ENCODE data around the gene DEAF1.

Gene DEAF1

DNA sequence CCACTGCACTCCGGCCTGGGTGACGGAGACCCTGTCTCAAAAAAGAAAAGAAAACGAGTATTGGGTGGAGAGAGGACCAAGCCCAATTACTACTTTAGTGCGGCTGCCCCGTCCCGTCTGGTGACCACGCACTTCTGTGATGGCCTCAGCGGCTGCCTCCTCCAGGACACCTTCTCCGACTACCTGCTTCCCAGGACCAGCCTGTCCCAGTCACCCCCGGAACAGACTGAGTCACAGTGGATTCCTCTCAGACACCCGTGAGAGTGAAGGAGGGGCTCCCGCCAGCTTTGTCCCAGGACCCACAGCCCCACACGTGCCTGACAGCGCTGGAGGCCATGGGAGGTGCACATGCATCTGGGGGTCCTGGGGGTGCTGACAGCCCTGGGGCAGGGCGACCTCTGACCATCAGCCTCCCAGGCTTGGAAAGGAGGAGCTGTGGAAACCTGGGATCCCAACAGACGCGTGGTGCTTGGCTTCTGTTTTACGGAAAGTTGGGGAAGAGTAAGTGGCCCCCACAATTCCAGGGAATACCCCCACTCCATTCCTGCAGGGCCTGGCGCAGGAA, 53.1 kb downstream of the DEAF1 start:
- no peak for FAIRE-seq

DNA sequence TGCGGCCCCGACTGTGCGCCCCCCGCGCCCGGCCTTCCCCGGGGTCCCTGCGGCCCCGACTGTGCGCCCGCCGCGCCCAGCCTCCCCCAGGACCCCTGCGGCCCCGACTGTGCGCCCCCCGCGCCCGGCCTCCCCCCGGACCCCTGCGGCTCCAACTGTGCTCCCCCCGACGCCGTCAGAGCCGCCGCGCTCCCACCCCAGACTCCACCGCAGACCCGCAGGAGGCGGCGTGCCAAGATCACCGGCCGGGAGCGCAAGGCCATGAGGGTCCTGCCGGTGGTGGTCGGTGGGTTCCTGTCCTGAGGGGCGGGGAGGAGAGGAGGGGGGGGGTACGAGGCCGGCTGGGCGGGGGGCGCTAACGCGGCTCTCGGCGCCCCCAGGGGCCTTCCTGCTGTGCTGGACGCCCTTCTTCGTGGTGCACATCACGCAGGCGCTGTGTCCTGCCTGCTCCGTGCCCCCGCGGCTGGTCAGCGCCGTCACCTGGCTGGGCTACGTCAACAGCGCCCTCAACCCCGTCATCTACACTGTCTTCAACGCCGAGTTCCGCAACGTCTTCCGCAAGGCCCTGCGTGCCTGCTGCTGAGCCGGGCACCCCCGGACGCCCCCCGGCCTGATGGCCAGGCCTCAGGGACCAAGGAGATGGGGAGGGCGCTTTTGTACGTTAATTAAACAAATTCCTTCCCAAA, 54.9 kb downstream of the DEAF1 start:
- no peak for FAIRE-seq

DNA sequence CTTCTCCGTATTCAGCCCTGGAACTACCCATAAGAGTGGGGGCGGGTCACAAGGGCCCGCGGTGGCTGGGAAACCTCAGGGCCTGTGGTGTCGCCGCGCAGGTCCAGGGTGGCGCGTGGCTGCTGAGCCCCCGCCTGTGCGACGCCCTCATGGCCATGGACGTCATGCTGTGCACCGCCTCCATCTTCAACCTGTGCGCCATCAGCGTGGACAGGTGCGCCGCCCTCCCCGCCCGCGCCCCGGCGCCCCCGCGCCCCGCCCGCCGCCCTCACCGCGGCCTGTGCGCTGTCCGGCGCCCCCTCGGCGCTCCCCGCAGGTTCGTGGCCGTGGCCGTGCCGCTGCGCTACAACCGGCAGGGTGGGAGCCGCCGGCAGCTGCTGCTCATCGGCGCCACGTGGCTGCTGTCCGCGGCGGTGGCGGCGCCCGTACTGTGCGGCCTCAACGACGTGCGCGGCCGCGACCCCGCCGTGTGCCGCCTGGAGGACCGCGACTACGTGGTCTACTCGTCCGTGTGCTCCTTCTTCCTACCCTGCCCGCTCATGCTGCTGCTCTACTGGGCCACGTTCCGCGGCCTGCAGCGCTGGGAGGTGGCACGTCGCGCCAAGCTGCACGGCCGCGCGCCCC, 55.6 kb downstream of the DEAF1 start:
- FAIRE-seq: no peak

DNA sequence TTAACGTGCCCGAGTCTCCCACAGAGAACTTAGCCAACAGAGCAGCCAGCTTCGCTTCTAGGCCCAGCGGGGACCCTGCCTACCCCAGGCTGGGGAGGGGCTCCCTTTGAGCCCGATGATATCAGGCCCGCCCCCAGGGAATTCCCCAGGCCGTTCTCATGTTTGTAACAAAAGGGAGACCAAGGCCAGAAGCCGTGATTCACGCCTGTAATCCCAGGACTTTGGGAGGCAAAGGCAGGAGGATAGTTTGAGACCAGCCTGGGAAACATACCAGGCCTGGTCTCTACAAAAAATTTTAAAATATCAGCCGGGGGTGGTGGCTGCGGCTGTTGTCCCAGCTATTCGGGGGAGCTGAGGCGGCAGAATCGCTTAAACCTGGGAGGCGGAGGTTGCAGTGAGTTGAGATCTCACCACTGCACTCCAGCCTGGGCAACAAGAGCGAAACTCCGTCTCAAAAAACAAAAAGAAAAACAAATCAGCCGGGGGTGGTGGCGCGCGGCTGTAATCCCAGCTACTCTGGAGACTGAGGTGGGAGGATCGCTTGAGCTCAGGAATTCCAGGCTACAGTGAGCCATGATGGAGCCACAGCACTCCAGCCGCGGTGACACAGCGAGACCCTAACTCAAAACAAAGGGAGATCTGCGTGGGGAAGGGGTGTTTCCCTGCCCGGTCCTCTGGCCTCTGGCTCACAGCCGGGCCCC, 56.2 kb downstream of the DEAF1 start:
- FAIRE-seq: no peak

DNA sequence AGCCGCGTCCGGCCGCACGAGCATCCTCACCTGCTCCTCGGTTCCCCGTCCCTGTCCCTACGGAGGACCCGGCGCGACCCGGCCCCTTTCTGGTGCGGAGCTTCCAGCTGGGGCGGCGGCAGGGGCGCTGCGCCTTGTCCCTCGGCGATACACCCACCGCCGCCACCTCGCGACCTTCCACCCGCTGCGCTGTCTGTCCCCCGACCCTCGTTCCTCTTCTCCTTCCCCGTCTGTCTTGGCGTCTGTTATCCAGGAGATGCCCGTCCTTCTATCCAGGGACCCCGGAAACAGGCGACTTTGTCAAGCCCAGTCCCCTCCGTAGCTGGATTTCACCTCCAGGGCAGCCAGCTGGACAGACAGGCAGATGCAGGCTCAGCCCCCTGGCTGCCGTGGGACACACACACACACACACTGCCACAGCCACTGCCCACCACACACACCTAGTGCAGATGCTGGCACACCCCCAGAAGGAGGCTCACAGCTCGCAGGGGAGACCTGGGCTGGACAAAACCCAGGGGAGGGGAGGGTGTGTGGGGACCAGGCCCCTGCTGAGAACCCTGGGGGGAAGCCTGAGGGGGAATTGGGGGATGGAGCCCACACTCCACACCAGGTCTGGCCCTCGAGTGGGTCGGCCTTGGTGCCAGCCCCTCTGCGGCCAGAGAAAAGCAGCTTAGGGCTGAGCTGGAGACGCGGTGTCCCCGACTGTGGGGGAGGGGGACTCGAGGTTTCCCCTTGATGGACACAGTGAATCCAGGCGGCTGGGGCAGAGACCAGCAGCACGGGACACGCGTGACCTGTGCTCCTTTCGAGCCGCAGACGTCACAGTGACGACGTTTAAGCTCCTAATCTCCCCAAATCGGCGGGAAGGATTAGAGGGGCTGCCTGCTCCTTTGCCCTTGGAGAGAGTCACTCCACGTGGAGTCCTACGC, 57.2 kb downstream of the DEAF1 start:
- FAIRE-seq: no peak

DNA sequence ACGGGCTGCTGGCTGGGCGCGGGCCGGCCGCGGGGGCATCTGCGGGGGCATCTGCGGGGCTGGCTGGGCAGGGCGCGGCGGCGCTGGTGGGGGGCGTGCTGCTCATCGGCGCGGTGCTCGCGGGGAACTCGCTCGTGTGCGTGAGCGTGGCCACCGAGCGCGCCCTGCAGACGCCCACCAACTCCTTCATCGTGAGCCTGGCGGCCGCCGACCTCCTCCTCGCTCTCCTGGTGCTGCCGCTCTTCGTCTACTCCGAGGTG, 57.8 kb downstream of the DEAF1 start:
- FAIRE-seq: no peak

DNA sequence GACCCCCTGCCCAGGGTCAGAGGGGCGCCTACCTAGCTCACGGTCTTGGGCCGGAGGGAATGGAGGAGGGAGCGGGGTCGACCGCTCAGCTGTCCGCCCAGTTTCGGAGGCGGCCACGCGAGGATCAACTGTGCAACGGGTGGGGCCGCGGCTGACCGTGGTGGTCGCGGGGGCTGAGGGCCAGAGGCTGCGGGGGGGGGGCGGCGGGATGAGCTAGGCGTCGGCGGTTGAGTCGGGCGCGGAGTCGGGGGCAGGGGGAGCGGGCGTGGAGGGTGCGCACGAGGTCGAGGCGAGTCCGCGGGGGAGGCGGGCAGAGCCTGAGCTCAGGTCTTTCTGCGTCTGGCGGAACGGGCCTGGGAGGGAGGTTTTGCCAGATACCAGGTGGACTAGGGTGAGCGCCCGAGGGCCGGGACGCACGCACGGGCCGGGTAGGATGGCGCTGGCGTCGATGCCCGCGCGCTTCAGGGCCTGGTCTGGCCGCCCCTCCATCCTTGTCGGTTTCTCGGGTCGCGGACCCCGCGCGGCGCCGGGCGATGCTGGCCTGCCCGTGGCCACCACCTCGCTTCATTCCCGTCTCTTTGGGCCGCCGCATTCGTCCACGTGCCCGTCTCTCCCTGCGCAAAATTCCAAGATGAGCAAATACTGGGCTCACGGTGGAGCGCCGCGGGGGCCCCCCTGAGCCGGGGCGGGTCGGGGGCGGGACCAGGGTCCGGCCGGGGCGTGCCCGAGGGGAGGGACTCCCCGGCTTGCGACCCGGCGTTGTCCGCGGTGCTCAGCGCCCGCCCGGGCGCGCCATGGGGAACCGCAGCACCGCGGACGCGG, 58.3 kb downstream of the DEAF1 start, which contains the start of gene DRD4:
Gene DRD4 (plus strand): TSS at position 759 of the 822 bp plus-strand sequence. CDS start 36 bp downstream, at position 795.
- FAIRE-seq: no peak

DNA sequence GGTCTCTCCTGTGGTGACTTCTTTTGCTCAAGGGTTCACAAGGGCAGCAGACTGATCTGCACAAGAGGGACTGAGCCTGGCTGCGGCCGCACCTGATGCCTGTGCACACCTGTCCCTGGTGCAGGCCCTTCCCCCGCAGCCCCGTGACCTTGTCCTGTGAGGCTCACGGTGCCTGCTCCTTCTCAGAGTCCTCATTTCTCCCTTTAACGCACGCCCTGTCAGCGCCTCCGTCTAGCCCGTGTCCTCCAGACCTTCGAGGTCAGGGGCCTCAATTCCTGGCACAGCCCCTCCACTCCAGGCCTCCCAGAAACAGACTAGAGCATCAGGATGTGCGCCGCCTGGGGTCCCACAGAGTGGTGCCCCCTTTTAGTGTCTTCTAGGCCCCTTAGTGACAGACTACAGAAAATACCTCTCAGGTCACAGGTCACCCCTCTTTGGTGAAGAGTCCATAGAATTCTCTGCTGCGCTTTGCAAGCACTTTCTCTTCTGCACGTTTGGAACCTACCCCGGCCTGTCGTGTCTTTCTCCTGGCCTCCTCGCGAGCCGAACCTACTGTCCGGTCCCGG, 59.0 kb downstream of the DEAF1 start:
- FAIRE-seq: no peak

DNA sequence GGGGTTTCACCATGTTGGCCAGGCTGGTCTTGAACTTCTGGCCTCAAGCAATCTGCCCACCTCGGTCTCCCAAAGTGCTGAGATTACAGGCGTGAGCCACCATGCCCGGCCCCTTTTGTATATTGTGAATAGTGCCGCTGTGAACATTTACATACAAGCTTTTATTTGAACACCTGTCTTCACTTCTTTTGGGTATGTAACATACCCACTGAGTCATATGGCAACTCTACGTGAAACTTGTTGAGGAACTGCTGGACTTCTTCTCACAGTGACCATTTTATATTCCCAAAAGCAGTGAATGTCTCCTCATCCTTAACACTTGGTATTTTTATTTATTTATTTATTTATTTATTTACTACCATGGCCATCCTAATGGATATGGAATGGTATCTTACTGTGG, 64.2 kb downstream of the DEAF1 start:
- no peak for FAIRE-seq

DNA sequence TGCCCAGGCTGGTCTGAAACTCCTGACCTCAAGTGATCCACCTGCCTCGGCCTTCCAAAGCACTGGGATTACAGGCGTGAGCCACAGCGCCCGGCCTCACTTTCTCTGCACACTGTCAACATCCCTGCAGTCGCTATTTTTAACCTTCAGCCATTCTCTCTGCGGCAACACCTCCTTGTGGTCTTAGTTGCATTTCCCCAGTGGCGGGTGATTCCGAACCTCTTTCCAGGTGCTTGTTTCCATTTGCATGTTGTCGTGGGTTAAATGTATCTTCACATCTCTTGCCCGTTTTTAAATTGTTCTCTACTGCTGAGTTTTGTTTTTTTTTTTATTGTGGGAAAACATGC, 65.8 kb downstream of the DEAF1 start:
- FAIRE-seq: no peak

DNA sequence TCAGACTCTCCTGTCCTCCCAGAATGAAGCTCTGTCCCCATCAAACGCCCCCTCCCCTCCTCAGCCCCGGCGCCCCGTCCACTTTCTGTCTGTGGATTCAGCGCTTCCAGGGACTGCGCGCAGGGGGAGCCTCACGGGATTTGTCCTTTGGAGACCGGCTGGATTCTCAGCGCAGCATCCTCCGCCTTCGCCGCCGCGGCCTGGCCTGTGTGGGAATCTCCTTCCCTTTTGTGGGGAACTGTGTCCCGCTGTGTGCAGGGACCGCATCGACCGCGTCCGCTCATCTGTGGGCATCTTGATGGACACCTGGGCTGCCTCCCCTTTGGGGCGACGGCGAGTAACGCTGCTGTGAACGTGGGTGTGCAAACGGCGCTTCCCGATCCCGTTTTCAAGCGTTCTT, 67.0 kb downstream of the DEAF1 start:
- no peak for FAIRE-seq

DNA sequence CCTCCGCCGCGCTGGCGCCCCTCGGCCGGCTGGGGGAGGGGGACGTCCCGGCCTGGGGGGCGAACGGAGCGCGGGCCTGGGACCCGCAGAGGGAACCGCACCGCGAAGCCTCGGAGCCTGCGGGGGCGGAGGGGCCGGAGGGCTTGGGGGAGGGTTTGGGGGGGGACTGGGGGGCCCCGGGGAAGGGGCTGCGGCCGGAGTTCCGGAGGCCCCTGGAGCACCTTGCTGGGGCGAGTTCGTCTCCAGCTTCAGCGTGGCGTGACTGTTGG, 67.8 kb downstream of the DEAF1 start:
- FAIRE-seq: no peak

DNA sequence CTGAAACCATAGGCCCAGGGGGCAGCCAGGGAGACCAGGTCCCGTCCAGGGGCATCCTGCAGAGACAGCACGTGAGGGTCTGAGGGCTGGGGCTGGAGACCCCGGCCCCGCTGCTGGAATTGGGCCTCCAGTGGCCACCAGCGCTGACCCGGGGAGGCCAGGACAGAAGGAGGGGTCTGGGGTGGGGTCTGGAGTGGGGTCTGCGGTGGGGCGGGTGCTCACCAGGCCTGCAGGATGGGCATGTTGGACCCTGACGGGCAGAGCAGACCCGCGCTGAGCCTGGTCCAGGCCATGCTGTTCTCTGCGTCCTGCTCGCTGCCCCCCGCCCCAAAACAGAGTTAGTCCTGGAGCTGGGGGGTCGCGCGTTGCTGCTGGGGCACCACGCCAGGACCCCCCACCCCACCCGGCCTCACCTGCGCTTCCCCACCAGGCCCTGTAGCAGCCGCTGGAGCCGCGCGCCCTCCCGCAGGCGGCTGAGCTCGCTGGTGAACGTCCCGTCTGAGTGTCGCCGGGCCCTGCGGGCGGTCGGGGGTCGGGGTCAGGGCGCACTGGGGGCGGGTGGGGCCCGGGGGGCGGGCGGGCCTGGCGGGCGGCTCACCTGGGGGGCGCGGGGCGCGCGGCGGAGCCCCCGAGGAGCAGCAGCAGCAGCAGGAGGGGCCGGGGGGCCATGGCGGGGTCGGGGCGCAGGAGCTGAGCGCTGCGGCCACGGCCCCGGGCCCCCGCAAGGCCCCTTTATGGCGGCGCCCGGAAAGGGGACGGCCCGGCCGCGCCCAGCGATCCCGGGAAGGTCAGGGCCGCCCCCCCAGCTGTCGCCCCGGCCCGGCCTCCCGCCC, 68.3 kb downstream of the DEAF1 start, which contains the start of gene SCT:
Gene SCT (minus strand): TSS at position 707 of the 833 bp plus-strand sequence. CDS start 38 bp downstream, at position 669.
- no peak for FAIRE-seq

DNA sequence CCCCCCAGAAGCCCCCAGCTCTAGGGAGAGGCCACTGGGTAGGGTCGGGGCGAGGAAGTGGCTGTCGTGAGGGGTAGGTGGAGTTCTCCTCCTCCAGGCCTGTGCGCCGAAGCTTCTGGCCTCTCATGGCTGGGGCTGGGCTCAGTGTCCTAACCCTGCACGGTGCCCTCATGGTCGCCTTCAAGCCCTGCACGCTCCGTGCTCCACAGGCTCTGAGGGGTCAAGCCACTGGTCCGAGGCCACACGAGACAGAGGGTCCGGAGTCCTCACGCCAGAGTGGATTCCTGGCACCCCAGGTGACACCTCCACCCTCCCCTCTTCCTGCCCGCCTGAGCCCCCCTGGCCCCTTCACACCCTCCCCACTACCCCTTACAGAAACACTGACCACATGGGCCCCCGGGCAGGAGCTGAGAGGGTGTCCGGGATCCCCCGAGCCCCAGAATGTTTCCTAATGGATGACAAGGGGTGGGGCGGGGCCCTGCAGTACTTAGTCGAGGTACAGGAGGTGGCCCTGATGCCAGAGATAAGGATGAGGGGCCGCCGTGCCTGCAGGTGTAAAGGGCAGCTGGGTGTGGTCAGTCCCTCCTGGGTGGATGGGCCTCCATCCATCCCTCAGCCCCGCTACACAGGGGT, 69.3 kb downstream of the DEAF1 start:
- no peak for FAIRE-seq

DNA sequence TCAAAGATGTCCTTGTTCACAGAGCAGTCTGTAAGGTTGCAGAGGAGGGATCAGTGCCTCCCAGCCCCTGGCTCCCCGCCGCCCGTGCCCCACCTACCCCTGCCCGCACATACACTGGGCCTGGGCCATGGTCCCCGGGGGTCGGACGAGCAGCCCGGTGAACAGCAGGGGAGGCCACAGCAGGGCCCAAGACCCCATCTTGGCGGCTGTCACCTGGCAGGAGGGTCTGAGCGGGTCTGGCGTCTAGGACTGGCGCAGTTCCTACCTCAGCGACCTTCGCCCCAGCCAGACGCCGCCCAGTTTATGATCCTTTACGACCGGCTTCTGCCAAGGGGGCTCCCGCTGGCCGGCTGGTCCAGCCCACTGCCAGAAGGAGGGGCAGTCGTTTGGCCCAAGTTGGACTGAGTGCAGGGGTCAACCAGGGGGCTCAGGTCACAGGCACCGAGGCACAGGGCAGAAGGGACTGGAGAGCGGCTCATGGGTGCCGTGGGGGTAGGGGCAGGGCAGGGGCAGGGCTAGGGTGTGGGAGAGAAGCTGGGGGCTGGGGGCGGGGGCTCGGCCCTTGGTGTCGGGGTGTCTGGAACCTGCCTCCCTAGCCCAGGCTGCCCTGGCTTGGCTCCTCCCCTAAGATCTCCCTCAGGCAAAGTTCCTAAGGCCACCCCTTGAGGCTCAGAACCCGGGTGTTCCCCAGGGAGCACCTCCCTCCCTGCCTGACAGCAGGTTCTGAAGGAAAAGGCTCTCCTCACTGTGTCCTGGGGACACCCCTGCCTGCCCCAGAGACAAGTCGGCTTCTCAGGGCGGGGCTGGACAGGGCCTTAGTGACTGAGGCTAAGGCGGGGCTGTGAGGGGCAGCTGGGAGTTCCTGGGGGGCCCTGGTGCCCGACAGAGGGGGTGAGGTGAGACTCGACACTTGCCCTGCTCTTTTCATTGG, 70.1 kb downstream of the DEAF1 start, which contains the start of gene CDHR5:
Gene CDHR5 (minus strand): TSS at position 251 of the 931 bp plus-strand sequence. CDS start 53 bp downstream, at position 198.
- FAIRE-seq: no peak

DNA sequence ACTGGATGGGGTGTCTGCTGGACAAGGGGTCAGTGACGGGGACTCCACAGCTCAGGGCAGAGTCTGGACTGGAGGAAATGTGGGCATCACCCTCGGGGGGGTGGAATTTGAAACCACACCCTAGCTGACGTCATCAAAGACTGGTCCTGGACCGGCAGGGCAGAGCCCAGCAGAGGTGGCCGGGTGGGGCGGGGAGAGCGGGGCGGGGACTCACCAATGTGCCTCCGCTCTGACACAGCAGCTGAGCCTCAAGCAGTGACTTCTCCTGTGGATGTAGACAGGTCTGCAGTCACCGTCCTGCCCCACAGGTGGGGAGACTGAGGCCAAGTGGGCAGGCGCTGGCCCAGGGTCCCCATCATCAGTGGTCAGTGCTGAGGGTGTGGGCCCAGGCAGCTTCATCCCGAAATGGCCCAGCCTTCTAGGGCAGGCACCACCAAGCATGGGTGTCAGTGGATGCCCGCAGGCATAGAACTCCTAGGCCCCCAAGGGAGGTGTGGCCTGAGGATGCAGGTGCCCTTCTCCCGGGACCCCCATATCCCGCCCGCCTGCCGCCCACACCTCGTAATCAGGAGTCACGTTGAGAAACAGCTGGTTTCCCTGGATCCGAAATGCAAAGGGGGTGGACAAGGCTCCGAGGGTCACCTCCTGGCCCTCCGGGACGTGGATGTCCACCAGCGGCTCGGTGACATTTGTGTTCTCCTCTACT, 70.9 kb downstream of the DEAF1 start:
- FAIRE-seq: no peak

DNA sequence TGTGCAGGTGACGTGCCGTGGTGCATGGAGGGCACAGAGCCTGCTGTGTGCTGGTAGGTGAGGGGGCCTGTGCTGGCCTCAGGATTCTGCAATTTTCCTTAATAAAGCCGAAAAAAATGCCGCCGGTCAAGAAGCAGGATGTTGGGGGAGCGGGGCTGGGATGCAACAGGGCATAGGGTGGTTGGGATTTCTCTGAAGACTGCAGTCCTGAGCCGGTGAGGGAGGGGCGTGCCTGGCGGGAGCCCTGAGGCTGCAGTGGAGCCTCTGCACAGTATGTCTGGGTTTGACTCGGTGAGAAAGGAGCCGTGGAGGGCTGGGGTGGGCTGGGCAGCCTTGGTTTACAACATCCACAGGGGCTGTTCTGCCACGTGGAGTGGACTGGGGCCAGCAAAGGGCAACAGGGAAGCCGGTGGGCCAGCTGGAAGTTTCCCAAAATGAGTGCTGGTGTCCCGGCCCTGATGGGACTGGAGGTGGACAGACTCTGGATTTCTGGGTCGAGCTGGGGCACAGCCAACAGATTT, 71.6 kb downstream of the DEAF1 start:
- FAIRE-seq: no peak

DNA sequence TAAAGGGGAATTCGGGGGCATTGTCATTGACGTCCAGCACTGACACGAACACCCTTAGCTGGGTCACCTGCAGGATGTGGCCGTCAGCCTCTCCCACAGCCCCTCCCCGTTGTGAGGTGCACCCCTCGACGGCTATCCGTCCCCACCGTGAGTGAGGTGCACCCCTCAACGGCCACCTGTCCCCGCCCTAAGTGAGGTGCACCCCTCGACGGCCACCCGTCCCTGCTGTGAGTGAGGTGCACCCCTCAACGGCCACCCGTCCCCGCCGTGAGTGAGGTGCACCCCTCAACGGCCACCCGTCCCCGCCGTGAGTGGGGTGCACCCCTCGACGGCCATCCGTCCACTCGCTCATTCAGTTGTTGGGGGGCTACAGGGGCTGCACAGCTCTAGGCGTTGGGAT, 73.2 kb downstream of the DEAF1 start:
- FAIRE-seq: no peak

Measured in TTC549 (cell line).